Daoy (cell line): ENCODE results near the gene NDUFS8. TPM values are rescaled to one million over a fixed set of nuclear protein-coding genes. Genes with fewer than 3 reads are reported as not detected.

ENCODE experiments used
- DNase-seq: peaks from one replicate; pipeline ENCODE4 v3.0.0-alpha.2; 2015; ENCODE audit warnings: low read depth
- total RNA-seq: library from RNA; depleted of rRNA; stranded (reverse); fragments of >200 nt; shearing (Covaris generic); gene quantifications from 2 replicates; pipeline ENCODE4 v1.2.3, GENCODE V29; 2014; rRNA removed

NDUFS8 gene
- total RNA-seq, 1 experiment from 2014 or later = 202 TPM

DNA sequence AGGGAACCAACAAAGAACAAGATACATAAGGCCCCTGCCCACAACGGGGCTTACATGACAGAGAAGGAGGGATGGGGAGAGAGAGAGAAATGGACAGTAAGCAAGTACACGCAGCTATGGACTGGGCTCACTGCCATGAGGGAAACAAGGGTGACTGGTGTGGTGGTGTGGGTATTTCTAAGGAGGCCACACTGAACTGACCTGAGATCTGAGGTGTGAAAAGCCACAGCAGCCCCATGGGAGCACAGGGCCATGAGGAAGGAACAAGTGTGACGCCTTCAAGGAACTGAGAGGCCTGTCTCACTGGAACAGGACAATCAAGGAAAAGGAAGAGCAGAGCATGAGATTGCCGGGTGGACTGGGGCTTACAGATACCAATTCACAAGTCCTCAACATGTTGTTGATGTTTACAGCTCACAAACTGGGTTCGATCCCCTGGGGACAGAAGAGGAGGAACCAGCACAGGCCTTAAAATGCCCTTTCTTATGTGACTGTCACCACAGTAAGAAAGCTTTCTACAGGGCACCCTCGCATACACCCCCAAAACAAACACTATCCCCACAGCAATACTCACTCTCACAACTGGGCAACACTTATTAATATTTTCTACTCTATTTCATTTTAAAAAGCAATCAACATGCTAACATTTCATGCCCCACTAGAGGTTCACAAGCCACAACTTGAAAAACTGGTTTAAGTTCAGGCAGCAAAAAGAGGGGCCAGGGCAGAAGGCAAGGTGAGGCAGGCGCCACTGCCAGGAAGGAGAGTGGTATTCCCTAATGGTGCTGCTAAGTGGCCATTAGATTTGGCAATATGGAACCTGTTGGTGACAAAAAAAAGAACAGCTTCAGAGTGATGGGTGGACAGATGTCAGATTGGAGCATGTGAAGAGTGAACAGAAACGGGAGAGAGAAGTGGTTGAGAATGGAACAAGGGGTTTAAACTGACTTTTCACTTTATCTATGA is 47.4 kb downstream of the NDUFS8 start:
- no peak for DNase-seq

DNA sequence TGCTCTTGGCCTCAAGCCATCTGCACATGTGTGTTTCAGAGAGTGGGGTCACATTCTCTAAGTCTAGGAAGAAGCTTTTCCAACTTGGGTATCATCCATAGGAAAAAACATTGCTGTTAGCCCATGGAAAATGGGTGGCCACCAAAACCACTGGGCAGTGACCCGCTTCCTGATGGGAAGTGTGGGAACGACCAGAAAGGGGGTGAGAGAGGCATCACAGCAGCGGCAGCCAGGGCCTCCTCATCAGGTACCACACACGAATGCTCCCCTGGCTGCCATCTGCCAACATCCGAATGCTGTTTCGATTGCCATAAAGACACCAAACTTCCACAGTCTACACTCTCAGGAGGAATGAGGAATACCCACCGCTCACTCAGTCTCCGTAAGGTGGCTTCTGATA is 50.4 kb downstream of the NDUFS8 start:
- DNase-seq = no peak

DNA sequence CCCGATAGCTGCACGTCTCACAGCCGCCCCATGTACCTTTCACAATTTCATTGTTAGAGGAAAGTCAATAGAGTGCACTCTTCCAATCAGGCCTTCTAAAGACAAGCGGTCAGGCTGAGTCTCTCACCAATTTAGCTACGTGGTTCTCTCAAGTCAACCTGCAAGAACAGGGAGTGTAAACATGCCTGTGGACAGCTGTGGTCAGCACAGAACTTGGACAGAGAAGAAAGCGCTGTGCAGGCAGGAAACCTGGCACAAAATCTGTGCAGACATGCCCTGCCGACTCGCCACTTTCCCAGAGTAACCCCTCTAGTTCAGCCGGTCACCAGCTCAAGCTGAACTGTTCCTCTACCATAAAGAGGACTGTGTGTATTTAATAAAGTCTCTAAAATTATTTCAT is 51.2 kb downstream of the NDUFS8 start:
- no peak for DNase-seq

DNA sequence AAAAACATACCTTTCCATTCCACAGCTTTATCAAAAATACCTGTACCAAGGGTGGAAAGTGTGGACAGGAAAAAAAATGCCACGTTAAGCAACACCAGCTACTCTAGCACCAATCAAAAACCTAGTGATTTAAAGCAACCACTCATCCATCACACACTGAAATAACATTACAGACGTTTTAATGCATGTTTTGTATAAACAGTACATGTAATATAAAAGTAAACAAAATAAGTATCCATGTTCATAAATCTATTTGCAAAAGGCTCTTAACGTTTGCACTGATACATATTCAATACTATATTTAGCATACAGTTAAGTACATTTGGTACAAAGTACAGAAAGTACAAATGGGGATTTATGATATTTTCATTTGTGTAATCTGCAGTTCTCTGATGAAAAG is 52.0 kb downstream of the NDUFS8 start:
- DNase-seq = no peak

DNA sequence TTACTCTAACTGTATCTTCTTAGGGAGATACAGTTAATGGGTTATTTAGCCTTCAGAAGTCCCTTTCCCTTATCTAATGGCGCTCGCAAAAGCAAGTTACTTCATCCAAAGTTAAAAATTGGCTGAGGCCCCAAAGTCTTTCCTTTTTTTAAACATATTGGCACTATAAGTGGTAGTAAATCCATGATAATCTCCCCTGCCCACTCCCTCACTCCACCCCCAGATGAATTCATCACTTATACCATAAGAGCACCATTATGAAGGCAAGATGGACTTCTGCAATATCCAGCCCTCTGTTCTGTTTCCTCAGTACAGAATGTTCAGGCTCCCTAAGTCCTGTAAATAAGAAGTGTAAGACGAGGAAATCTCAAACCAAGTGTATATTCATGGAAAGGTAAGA is 53.0 kb downstream of the NDUFS8 start:
- DNase-seq = no peak

Other genes starting within 250 kb of the NDUFS8 start
- 11.7 and 26.5 TPM in 2 replicates for gene UNC93B1, start 26.6 kb upstream of the NDUFS8 start, total RNA-seq
- 5.8 and 8.2 TPM in 2 replicates for gene ALDH3B1, start 20.4 kb upstream of the NDUFS8 start, total RNA-seq
- 31.7 and 41.0 TPM in 2 replicates for gene TCIRG1, start 8.3 kb downstream of the NDUFS8 start, total RNA-seq
- 11.8 and 14.3 TPM in 2 replicates for gene CHKA, start 90.7 kb downstream of the NDUFS8 start, total RNA-seq
- gene KMT5B, start 182.6 kb downstream of the NDUFS8 start, total RNA-seq = 19.5 and 21.0 TPM in 2 replicates
- 32.2 and 46.7 TPM in 2 replicates for gene C11orf24, start 241.3 kb downstream of the NDUFS8 start, total RNA-seq